ENCODE measurements around the gene OCSTAMP. TPM values are rescaled to one million over a fixed set of nuclear protein-coding genes. Genes with fewer than 3 reads are reported as not detected.

The OCSTAMP gene
- total RNA-seq, 1 donor from 2014 or later: 0.17 TPM

GRCh38 chr20:46554828-46555227 lies 4.4 kb upstream of the OCSTAMP start:
- intact Hi-C loops (cut with micrococcal nuclease): loop anchor here (5.0 kb wide), 2 partner anchors 437 to 932 kb away; no protein-coding TSS in a partner anchor

- intact Hi-C loops (cut with micrococcal nuclease): loop anchor here (1.0 to 5.0 kb wide), 6 partner anchors 8 to 933 kb away; partner anchors contain the start of gene TP53RK
These were observed 3.5 kb upstream of the OCSTAMP start for GRCh38 chr20:46553926-46554325.

GRCh38 chr20:46552460-46553420 lies 2.3 kb upstream of the OCSTAMP start:
- intact Hi-C loops (cut with micrococcal nuclease): loop anchor here (1.0 to 5.0 kb wide), 7 partner anchors 7 to 935 kb away; partner anchors contain the start of gene TP53RK

DNA sequence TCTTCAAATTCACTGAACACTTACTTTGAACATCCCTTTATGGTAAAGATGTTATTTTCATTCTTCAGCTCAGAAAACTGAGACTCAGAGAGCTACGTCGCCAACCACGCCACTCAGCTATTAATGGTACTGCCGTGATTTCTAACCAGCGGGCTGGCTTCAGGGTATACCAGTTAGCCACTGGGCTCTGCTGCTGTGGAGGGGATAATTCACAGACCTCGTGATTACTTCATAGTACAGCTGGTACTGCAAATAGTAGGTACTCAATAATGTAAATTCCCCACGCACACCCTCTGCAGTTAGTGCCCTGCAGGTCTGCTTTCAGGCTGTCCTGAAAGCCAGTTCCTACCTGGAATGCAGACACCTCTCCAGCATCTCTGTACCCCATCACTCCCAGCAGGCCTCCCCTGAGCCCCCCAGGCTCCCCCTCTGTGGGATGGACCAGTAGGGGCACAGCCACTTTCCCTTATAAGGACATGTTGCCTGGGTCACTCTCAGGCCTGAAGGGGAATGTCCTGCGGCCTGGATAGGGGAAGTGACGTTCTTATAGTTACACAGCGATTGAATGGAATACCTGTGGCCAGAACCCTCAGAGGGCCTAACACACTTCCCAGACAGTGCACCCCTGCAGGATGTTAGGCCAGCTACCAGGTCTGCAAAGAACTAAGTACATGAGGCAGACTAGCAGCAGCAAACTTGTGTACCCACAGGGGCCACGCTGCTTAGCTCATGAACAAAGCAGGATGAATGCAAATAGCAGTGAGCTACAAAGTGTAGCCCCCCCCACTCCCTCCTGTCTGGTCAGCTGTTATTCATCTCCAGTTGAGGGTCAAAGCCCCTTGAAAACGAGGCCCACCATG lies 1.3 kb upstream of the OCSTAMP start:
- intact Hi-C loops (cut with micrococcal nuclease): loop anchor here (1.0 to 5.0 kb wide), 5 partner anchors 11 to 936 kb away; partner anchors contain the start of gene TP53RK

- intact Hi-C loops (cut with micrococcal nuclease): no loop called here
These were observed 1.1 kb downstream of the OCSTAMP start for GRCh38 chr20:46549188-46549972.

DNA sequence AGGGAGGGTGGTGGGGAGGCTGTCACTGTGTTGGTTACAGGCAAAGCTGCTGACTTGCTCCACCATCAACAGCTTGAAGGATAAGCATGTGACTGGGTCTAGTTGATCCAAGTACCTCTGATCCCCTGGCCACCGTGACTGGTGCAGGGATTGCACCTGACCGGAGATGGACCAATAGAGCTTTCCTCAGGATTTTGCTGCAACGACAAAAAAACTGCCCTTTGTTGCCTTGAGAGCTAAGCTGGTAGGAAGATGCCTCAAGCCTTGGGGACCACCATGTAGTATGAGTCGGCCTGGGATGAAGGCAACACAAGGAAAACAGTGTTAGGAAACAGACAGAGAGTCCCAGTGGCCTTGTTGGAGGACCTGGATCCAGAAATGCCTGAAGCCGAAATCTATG lies 1.8 kb downstream of the OCSTAMP start:
- intact Hi-C loops (cut with micrococcal nuclease): no loop called here

DNA sequence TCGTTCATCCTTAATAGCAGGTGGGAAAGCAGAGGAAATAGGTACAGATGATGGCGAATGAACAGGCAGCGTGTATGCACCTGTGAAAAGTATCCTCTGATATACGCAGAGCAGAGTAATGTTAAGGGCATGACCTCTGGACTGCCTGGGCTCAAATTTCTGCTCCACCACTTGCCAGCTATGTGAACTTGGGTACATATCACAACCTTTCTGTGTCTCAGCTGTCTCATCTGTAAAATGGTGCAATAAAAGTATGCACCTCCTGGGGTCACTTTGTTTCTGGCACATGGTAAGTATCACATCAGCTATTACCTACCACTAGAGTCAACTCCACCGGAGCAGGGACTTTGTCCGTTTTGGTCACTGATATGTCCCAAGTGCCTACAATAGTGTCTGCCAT lies 2.5 kb downstream of the OCSTAMP start:
- intact Hi-C loops (cut with micrococcal nuclease): no loop called here

DNA sequence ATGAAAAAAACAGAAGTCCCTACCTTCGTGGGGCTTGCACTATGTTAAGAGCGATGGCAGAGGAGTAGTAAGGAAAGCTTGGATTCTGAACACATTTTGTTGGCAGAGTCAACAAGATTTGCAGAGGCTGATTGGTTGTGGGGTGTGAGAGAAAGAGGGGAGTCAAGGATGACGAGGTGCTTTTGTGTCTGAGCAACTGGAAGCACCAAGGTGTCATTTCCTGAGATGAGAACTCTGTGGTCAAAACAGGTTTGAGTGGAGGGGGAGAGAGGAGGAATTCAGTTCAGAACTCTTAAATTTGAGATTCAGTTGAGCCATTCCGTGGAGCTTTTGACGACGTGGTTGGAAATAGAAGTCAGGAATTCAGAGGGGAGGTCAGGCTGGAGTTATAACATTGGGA lies 3.5 kb downstream of the OCSTAMP start:
- intact Hi-C loops (cut with micrococcal nuclease): no loop called here

DNA sequence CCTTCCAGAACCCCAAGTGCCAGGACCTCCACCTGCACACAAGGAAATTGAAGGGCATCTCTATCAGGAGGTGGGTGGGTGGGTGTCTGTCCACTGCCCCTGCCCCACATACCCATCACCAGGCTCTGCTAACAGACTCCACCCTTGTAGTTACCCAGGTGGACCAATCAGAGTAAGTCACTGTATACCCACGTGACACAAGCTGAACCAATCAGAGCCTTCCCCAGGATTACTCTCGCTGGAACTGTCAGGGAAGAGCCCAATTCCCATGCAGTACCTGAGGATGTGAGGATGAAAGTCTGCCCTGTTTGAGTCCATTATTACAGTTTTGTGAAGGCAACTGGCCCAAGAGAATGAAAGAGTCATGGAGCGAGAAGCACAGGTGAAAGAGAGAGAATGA lies 4.2 kb downstream of the OCSTAMP start:
- intact Hi-C loops (cut with micrococcal nuclease): no loop called here

- intact Hi-C loops (cut with micrococcal nuclease): loop anchor here (1.0 to 2.0 kb wide), 5 partner anchors 8 to 143 kb away; partner anchors contain the start of genes ELMO2 and TP53RK
These were observed 4.7 kb downstream of the OCSTAMP start for GRCh38 chr20:46545827-46546138.

DNA sequence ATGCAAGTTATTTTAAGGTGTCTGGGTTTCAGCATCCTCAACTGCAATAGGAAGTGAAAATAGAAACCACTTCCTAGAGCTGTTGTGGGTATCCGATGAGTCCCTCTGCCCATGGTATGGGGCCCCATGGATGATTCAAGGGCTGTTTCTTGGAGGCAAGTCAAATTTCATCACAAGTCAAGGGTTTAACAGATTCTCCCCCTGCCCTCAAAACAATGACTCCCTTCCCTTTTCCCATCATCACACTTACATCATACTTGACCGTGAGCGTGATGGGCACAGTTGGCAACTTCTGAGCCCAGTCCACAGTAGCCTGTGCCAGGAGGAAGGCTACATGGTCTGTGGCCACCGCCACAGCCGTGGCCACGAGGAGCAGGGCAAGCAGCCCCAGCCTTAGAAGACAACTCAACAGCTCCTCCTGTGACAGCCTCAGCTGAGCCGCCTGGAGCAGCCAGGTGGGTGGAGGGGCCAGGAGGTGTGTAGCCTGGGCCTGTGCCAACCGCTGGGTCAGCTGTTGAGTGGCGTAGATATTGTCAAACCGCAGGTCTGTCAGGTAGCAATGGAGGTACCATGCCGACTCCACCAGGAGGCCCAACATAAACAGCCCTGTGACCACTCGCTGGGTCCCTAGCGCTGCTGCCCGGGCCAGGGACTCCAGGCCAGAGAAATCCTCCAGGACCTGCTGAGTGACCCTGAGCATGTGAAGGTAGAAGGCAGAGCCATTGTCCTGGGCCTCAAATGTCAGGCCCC lies 5.2 kb downstream of the OCSTAMP start:
- intact Hi-C loops (cut with micrococcal nuclease): loop anchor here (1.0 to 2.0 kb wide), 5 partner anchors 8 to 144 kb away; partner anchors contain the start of genes ELMO2 and TP53RK

DNA sequence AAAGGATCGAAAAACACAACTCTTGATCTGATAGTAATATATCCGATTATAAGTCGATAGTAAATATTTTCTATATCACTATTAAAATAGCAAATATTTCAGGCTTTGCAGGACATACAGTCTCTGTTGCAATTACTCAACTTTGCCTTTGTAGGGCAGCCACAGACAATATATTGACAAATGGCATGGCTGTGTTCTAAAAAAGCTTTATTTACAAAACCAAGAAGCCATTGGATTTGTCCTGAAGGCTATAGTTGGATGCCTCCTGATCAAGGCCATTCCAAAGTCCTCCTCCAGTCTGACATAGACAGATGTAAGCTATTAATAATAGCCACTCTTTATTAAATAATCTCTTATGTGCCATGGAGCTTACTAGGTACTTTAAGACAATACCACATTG lies 5.9 kb downstream of the OCSTAMP start:
- intact Hi-C loops (cut with micrococcal nuclease): loop anchor here (1.0 to 2.0 kb wide), 2 partner anchors 137 to 144 kb away; partner anchors contain the start of gene TP53RK

GRCh38 chr20:46543959-46544358 lies 6.5 kb downstream of the OCSTAMP start:
- intact Hi-C loops (cut with micrococcal nuclease): loop anchor here (1.0 to 2.0 kb wide), 2 partner anchors 137 to 145 kb away; partner anchors contain the start of gene TP53RK

- intact Hi-C loops (cut with micrococcal nuclease): no loop called here
These were observed 7.4 kb downstream of the OCSTAMP start for GRCh38 chr20:46543033-46543432.

GRCh38 chr20:46541229-46541935 lies 9.1 kb downstream of the OCSTAMP start:
- intact Hi-C loops (cut with micrococcal nuclease): no loop called here

GRCh38 chr20:46539113-46539512 lies 11.3 kb downstream of the OCSTAMP start:
- intact Hi-C loops (cut with micrococcal nuclease): no loop called here

DNA sequence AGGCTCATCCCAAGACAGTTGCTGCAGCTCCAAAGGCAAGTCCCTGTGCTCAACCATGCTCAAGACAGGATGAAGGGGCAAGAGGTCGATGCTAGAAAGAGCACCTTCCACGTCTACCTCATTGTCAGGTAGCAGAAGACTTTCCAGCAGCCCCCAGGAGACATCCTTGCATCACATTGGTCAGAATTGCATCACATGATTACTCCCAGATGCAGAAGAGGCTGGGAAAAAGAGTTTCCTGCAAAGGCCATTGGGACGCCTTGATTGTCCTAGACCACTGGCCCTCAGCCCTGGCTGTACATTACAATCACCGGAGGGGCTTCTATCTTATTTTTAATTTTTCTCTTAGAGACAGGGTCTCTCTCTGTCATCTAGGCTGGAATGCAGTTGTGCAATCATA lies 19.8 kb downstream of the OCSTAMP start:
- intact Hi-C loops (cut with micrococcal nuclease): no loop called here

- intact Hi-C loops (cut with micrococcal nuclease): no loop called here
These were observed 26.6 kb downstream of the OCSTAMP start for GRCh38 chr20:46523696-46524328.

DNA sequence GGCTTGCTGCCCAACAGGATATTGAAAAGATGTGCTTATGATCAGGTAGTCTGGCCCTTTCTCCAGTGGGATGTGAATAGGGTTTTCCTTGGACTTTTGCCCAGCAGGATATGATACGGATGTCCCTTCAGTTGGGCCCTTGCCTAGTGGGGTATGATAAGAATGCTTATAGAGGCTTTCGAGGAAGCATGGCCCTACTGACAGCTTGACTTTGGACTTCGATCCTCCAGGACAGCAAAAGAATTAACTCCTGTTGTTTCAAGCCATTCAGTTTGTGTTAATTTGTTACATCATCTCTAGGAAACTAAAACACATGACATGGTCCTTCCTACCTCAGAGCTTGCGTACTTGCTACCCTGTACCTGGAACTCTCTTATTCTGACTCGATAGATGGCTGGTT lies 27.3 kb downstream of the OCSTAMP start:
- intact Hi-C loops (cut with micrococcal nuclease): no loop called here

Measured in T-helper 1 cell treated with Interleukin-12 subunit alpha and Interleukin-12 subunit beta and Interleukin-4 antibody, amounts not matched to agents 30 ng/mL and 1 ng/mL, for 36 hours (primary cell).